Caki2 (cell line): Measurements from ENCODE around the gene BRPF3. TPM values are rescaled to one million over a fixed set of nuclear protein-coding genes. Genes with fewer than 3 reads are reported as not detected.

Experiments
- DNase-seq: peaks from one replicate; pipeline ENCODE4 v3.0.0-alpha.2; 2015; ENCODE audit warnings: low read depth
- in situ Hi-C: cut with HindIII; loops from 2 replicates; pipeline ENCODE4 v1.10.0; 2016; ENCODE audit warnings: low sequenced_read_pairs, low pct_unique_long_range_greater_than_20kb, mixed read lengths
- total RNA-seq: library from RNA; depleted of rRNA; stranded (reverse); fragments of >200 nt; shearing (Covaris generic); gene quantifications from 2 replicates; pipeline ENCODE4 v1.2.3, GENCODE V29; 2014; ENCODE audit warnings: low replicate concordance

BRPF3 gene
- total RNA-seq, 1 experiment from 2014 or later: 14.9 TPM

GRCh38 chr6:36248980-36249379 lies 52.4 kb downstream of the BRPF3 start:
- DNase-seq: no peak
- in situ Hi-C loops: no loop called here

- in situ Hi-C loops: no loop called here
- no peak for DNase-seq
Measured at GRCh38 chr6:36249536-36249935, 53.0 kb downstream of the BRPF3 start.

DNA sequence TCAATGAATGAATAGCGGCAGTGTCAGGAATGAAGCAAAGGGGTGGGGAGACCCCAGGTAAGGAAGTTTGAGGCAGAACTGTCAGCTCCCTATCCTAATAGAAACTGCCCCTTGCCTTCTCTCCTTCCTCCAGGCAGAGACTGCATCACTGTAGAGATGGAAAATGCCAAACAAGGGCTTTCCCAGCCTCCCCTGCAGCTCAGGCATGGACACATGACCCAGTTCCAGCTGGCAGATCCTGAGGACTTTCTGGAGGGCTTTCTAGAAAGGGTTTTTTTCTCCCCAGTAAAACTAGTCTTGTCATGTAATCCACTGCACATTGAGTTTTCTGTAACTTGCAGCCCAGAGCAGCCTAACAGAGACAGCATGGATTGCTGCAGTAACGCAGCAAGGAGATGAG lies 55.5 kb downstream of the BRPF3 start:
- in situ Hi-C loops: no loop called here
- DNase-seq: no peak

GRCh38 chr6:36263390-36264000 lies 67.0 kb downstream of the BRPF3 start:
- in situ Hi-C loops: no loop called here
- DNase-seq: no peak

DNA sequence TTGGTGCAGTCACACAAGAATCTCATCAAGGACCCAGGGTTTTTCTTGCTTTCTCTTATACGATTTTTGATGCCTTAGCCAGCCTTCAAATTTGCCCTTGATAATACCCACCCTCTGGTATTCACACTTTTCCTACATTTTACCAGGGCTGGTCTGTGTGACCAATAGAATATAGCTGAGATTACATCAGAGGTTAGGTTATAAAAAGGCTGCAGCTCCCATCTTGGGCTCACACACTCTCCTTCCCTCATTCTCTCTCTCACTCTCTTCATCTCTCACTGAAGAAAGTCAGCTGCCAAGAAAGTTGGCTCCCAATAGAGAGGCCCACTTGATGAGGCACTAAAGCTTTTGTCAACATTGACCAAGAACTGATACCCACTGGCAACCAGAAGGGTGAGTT lies 69.2 kb downstream of the BRPF3 start:
- no peak for DNase-seq
- in situ Hi-C loops: no loop called here

- DNase-seq: no peak
- in situ Hi-C loops: no loop called here
Measured at GRCh38 chr6:36266913-36267644, 70.5 kb downstream of the BRPF3 start.

GRCh38 chr6:36267731-36268477 lies 71.4 kb downstream of the BRPF3 start:
- DNase-seq: no peak
- in situ Hi-C loops: no loop called here

DNA sequence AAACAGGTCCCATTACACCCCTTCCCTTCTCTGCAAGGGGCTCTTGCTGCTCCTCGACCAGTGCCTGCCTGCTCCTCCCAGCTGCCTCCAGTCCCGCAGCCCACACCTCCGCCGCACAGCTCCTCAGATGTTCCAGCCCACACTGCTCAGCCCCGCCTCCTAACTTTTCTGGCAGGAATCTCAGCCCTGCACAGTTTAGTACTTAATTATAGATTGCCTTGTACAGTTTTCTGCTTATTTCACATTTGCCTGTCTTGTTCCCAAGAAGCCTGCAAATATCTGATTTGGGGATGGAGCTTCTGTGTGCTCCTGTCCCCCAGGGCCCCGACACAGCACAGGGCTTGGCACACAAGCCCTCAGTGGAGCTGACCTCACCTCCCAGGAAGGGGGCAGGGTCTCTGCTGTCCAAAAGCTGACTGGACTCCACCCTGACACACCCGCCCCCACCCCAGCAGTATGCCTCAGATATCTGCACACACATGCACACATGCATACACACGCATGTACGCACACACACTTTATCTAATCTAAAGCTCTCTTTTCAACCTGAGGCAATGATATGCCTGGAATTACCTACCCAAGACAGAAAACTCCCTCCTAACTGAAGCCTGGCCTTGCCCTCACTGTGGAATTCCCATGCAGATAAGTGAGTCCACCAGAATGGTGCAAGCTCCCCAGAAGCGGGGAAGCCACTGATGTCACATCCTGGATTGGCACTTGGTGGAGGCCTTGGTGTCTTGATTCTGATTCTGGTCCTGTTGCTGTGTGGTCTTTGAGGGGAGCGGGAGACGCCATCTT lies 72.1 kb downstream of the BRPF3 start:
- in situ Hi-C loops: no loop called here
- DNase-seq: no peak

- DNase-seq: no peak
Measured at GRCh38 chr6:36269834-36270705, 73.5 kb downstream of the BRPF3 start, which contains the start of gene PNPLA1. Gene PNPLA1 (plus strand): TSS chr6:36270060. CDS start chr6:36270460, 400 bp downstream.

DNA sequence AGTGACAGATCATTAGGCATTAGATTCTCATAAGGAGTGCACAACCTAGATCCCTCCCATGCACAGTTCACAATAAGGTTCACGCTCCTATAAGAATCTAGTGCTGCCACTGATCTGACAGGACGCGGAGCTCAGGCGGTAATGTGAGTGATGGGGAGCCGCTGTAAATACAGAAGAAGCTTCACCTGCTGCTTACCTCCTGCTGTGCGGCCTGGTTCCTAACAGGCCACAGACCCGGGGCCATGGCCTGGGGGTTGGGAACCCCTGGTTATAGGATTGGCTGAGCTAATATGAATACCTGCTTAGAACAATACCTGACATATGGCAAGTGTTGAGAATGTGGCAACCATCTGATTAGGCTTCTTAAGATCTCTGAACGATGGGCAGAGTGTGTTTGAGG lies 75.7 kb downstream of the BRPF3 start:
- in situ Hi-C loops: no loop called here
- DNase-seq: no peak

More at GRCh38 chr6:36269834-36270705, 73.5 kb downstream of the BRPF3 start, which contains the start of gene PNPLA1:
- in situ Hi-C loops: no loop called here

DNA sequence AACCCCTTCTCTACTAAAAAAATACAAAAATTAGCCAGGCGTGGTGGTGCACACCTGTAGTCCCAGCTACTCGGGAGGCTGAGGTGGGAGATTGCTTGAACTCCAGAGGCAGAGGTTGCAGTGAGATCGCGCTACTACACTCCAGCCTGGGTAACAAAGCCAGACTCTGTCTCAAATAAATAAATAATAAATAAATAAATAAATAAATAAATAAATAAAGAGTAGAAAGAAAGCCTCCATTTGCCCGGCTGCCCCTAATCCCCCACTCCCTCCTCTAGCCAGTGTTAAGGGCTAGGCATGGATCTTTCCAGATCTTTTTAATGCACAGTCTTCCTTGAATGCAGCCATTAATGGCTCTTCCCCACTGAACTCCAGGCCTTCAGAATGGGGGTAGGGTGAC lies 76.5 kb downstream of the BRPF3 start:
- in situ Hi-C loops: no loop called here

DNA sequence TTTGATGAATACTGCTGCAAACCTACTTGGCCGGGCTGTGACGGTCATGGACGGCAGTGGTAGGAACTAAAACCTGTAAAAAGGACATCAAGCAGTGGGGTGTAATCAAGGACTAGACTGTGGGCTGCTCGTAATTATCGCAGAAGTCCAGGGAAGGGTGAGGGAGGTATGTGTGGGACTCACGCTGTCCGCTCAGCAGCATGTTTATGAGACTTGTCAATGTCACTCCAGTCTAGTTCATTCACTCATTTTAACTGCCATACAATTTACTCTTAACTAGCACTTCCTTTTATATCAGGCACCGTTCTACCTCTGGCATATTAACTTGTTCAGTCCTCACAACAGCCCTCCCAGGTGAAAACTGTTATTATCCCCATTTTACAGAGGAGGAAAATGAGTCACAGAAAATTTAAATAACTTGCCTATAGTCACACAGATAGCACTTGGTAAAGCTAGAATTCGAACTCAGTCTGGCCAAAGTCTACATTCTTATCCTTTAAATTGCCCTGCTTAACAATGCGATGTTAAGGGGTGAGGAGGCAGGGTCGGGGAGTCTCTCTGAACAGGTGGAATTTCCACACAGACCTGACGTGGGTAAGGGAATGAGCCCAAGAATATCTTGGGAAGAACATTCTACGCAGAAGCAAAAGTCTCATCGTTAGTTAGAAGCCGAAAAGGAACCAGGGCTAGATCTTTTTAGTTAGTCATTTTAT lies 77.4 kb downstream of the BRPF3 start:
- no peak for DNase-seq
- in situ Hi-C loops: no loop called here

More for the DNA sequence above, 76.5 kb downstream of the BRPF3 start:
- DNase-seq: no peak

DNA sequence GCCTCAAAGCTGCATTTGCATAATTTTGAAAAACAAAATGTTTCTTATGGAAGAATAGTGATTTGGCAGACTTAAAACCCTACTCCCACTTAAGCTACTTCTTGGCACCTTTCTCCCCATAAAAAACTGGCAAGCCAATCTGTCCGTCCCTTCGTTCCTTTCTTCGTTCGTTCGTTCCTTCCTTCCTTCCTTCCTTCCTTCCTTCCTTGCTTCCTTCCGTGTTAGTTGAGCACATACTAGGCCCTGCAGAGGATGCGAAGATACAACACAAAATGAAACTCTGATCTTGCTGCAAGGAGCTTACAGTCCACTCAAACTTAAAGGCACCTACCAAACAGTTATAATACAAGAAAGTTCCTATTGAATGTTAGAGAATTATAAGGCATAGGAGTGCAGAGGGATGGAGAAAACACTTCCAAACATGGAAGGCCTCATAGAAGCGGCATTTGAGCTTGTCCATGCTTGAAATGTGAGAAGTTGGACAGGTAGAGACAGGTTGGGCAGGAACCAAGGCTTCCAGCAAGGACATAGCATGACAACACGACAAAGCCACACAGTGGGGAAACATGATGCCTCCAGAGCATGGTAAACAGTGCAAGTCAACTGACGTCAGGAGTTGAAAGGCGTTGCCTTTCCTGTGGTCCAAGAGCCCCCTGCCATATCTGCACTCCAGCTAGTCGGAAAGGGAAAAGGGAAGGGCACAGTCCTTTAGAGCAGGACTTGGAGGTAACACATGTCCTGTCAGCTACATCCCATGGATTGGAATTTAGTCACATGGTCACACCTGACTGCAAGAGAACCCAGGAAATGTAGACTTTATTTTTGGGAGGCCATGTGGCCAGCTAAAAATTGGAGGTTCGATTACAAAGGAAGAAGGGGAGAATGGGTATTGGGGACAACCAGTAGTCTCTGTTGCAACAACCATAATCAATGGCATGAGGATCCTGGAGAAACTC lies 80.3 kb downstream of the BRPF3 start:
- in situ Hi-C loops: no loop called here
- no peak for DNase-seq

GRCh38 chr6:36277946-36278470 lies 81.5 kb downstream of the BRPF3 start:
- in situ Hi-C loops: no loop called here
- DNase-seq: no peak

- no peak for DNase-seq
- in situ Hi-C loops: no loop called here
Measured at GRCh38 chr6:36280467-36280866, 83.9 kb downstream of the BRPF3 start.

GRCh38 chr6:36280983-36281382 lies 84.4 kb downstream of the BRPF3 start:
- DNase-seq: no peak
- in situ Hi-C loops: no loop called here
